GM12878 (cell line): Measurements from ENCODE around the gene PTPRH. TPM values are rescaled to one million over a fixed set of nuclear protein-coding genes. Genes with fewer than 3 reads are reported as not detected.

Experiments used
- ATAC-seq: fragments of 200-7000 bp; cut with Tn5 transposase; 3 replicates; pipeline ENCODE4 v1.9.1; 2020; ENCODE audit warnings: mild to moderate bottlenecking, moderate library complexity
- BruUV-seq: library from RNA; stranded (reverse); fragments of 400-500 nt; replicated peaks from 2 replicates; lab custom pipeline; 2021; lab: Mats Ljungman, UMichigan
- CTCF ChIA-PET: fragments of 300-600 bp; sonication (Branson Sonifier 250); formaldehyde crosslinking; extraction: SDS; loops from one replicate; lab custom pipeline; 2021; ENCODE audit warnings: inconsistent platforms; lab: Yijun Ruan, JAX
- POLR2A ChIA-PET: fragments of 350-600 bp; formaldehyde crosslinking; extraction: SDS; loops from one replicate; lab custom pipeline; 2021; ENCODE audit warnings: inconsistent platforms; lab: Charles Lee
- RAD21 ChIA-PET: fragments of 300-600 bp; sonication (Branson Sonifier 250); formaldehyde crosslinking; loops from one replicate; lab custom pipeline; 2023; ENCODE audit warnings: antibody characterized with exemption; ENCODE audit not compliant: unreplicated experiment; lab: Charles Lee
- SMC1A ChIA-PET: fragments of 300-600 bp; sonication (Branson Sonifier 250); formaldehyde crosslinking; loops from one replicate; lab custom pipeline; 2023; ENCODE audit not compliant: unreplicated experiment, uncharacterized antibody; lab: Charles Lee
- DNase-seq: peaks from one replicate; pipeline ENCODE4 v3.0.0-alpha.2; 2011; ENCODE audit warnings: low read depth, low spot score
- FAIRE-seq: peaks from 3 replicates; lab custom pipeline; 2011; peaks lifted over from hg19 to GRCh38; lab: Jason Lieb, UNC
- H2AFZ ChIP-seq: 2 replicates; pipeline ENCODE4 v1.6.0; 2011; ENCODE audit warnings: low read depth, low read length, control low read depth; ENCODE audit not compliant: control insufficient read depth
- H3K27ac ChIP-seq: 2 replicates; pipeline ENCODE4 v1.5.1; 2011; ENCODE audit warnings: control low read depth; ENCODE audit not compliant: control insufficient read depth, insufficient read depth
- H3K27me3 ChIP-seq, 2 experiments: replicated peaks in 1 of 2; 2 replicates each; pipeline versions ENCODE4 v1.6.0 to v1.6.1; 2011; ENCODE audit warnings: low read length in 1 of 2; ENCODE audit not compliant: control insufficient read depth in 2 of 2, insufficient read depth in 2 of 2
- H3K36me3 ChIP-seq, 2 experiments: 2 replicates each; pipeline ENCODE4 v1.5.1; 2011; ENCODE audit warnings: low read length in 1 of 2; ENCODE audit not compliant: control insufficient read depth in 2 of 2, insufficient read depth in 2 of 2
- H3K4me1 ChIP-seq: 2 replicates; pipeline ENCODE4 v1.6.1; 2011; ENCODE audit warnings: mild to moderate bottlenecking, low read length, moderate library complexity, mixed read lengths; ENCODE audit not compliant: control insufficient read depth, insufficient read depth
- H3K4me2 ChIP-seq: 2 replicates; pipeline ENCODE4 v1.6.0; 2011; ENCODE audit warnings: control low read depth; ENCODE audit not compliant: control insufficient read depth, insufficient read depth
- H3K4me3 ChIP-seq: fragments of 200-600 bp; sonication (generic); 2 replicates; pipeline ENCODE4 v1.5.1; 2016
- H3K79me2 ChIP-seq: 2 replicates; pipeline ENCODE4 v1.6.0; 2011; ENCODE audit warnings: low read length; ENCODE audit not compliant: control insufficient read depth, insufficient read depth
- H3K9ac ChIP-seq: 2 replicates; pipeline ENCODE4 v1.8.0; 2011; ENCODE audit warnings: low read length, control low read depth, mixed read lengths; ENCODE audit not compliant: control insufficient read depth, insufficient read depth
- H3K9me3 ChIP-seq: replicated peaks from 3 replicates; pipeline ENCODE4 v1.5.1; 2011; ENCODE audit warnings: mild to moderate bottlenecking, low read length; ENCODE audit not compliant: control insufficient read depth, insufficient read depth
- H4K20me1 ChIP-seq: 2 replicates; pipeline ENCODE4 v1.6.0; 2011; ENCODE audit not compliant: control insufficient read depth, insufficient read depth
- ATF7 ChIP-seq: fragments of 450-650 bp; IDR thresholded peaks from 2 replicates; pipeline ENCODE4 v1.6.1; 2016; ENCODE audit warnings: low read depth, mild to moderate bottlenecking
- CEBPB ChIP-seq, 2 experiments: fragments of 150-350 bp in 1 of 2; IDR thresholded peaks; 2 replicates each; pipeline ENCODE4 v1.6.1; 2012 to 2014; ENCODE audit warnings: low read depth in 2 of 2, low read length in 2 of 2, borderline replicate concordance in 1 of 2, inconsistent platforms in 1 of 2
- CREB1 ChIP-seq: IDR thresholded peaks from 2 replicates; pipeline ENCODE4 v1.6.1; 2012; ENCODE audit warnings: low read depth, mild to moderate bottlenecking, inconsistent platforms
- HCFC1 ChIP-seq: fragments of 150-350 bp; IDR thresholded peaks from 2 replicates; pipeline ENCODE4 v1.6.1; 2014; ENCODE audit warnings: low read length
- MYB ChIP-seq: fragments of 150-350 bp; IDR thresholded peaks from 2 replicates; pipeline ENCODE4 v1.6.1; 2014; ENCODE audit warnings: mild to moderate bottlenecking, low read depth, low read length, borderline replicate concordance
- NR2F1 ChIP-seq: fragments of 450-650 bp; conservative IDR thresholded peaks from 2 replicates; pipeline ENCODE4 v1.6.1; 2017; ENCODE audit warnings: mild to moderate bottlenecking
- NRF1 ChIP-seq: conservative IDR thresholded peaks from 2 replicates; pipeline ENCODE4 v1.6.1; 2011; ENCODE audit warnings: mild to moderate bottlenecking, low read depth, low read length, improper control_type of control experiment
- PAX5 ChIP-seq: IDR thresholded peaks from 2 replicates; pipeline ENCODE4 v1.6.1; 2011; ENCODE audit warnings: low read depth, low read length, borderline replicate concordance
- POLR2A ChIP-seq: IDR thresholded peaks from 2 replicates; pipeline ENCODE4 v1.6.1; 2011; ENCODE audit warnings: low read depth, mild to moderate bottlenecking, low read length
- SMARCA5 ChIP-seq: fragments of 450-650 bp; IDR thresholded peaks from 2 replicates; pipeline ENCODE4 v1.6.1; 2017; ENCODE audit warnings: mild to moderate bottlenecking
- WRNIP1 ChIP-seq: IDR thresholded peaks from 2 replicates; pipeline ENCODE4 v1.6.1; 2011; ENCODE audit warnings: low read depth, low read length, improper control_type of control experiment, borderline replicate concordance
- WGBS: methylation state at CpG from one replicate; pipeline ENCODE4 v1.1.6; 2016; ENCODE audit warnings: low lambda C conversion rate; ENCODE audit not compliant: insufficient replicate concordance, insufficient coverage; ENCODE audit errors: missing lambda C conversion rate; 5-methylcytosine and 5-hydroxymethylcytosine counted together
- in situ Hi-C: fragments of 300-500 bp; cut with MboI; formaldehyde crosslinking; loops from 9 replicates; pipeline ENCODE4 v1.14.3; 2018; ENCODE audit warnings: mixed read lengths
- intact Hi-C: fragments of 100-400 bp; cut with micrococcal nuclease; formaldehyde crosslinking; loops from one replicate; pipeline ENCODE4 v1.14.2; 2022; ENCODE audit not compliant: unreplicated experiment
- polyA plus RNA-seq, 11 experiments: library from polyadenylated mRNA; depleted of rRNA in 4 of 11; unstranded in 6 of 11; stranded (reverse) in 5 of 11; fragments of >200 nt; fragmentation: Nextera tagmentation in 4 of 11; fragmentation: Illumina TruSeq in 1 of 11; extraction: Ambion mirVana in 4 of 11; extraction: Trizol in 1 of 11; gene quantifications; 1 replicate in 1 of 11; 2 replicates in 10 of 11; pipeline versions ENCODE4 v1.2.1 to v1.2.3, GENCODE V29; 2011 to 2016; ENCODE audit warnings: inconsistent platforms in 2 of 11, missing spikeins in 2 of 11, low read depth in 1 of 11
- total RNA-seq, 4 experiments: library from RNA; depleted of rRNA in 3 of 4; stranded (reverse); fragments of >200 nt in 3 of 4; fragmentation: Illumina TruSeq in 1 of 4; extraction: Trizol in 1 of 4; gene quantifications; 2 replicates each; pipeline versions ENCODE4 v1.2.1 to v1.2.3, GENCODE V29; 2013 to 2021
- TF ChIP-seq, protein P1 (sequence below): IDR thresholded peaks from 2 replicates; pipeline ENCODE4 v1.6.1; 2012; ENCODE audit warnings: mild to moderate bottlenecking, low read depth, low read length
- TF ChIP-seq, protein P2 (sequence below): fragments of 450-650 bp; IDR thresholded peaks from 2 replicates; pipeline ENCODE4 v1.6.1; 2014; ENCODE audit warnings: mild to moderate bottlenecking
- TF ChIP-seq, protein P3 (sequence below): IDR thresholded peaks from 2 replicates; pipeline ENCODE4 v1.6.1; 2011; ENCODE audit warnings: low read depth, mild to moderate bottlenecking, low read length, moderate library complexity, borderline replicate concordance; ENCODE audit errors: extremely low read depth

The PTPRH gene
- total and polyA plus RNA-seq, 10 of the 15 experiments (the other 5 are each of a cell fraction or from before 2014, with no cell fraction given) = 0.08 TPM; not detected in 9

DNA sequence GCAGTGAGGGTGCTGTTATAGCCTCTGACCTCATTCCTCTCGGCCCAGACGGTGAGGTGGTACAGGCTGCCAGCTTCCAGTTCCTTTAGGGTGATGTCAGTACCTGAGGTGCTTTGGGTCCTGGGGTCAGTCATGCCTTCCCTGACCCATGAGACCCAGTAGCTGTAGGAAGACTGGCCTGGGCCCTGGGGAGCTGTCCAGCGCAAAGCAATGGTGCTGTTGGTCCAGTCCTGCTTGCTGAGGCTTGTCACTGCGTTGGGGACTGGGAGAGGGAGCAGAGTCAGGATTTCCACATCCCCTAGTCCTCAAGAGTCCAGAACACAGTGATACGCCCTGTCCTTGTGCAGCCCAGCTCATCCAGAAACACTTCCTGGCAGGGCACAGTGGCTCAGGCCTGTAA lies 10.7 kb downstream of the PTPRH start:
- Histone ChIP-seq H3K4me3 (no peak overlapping the region), H3K4me1 (no peaks in the 10 kb centered on the region), H3K9me3 (no peaks in the 10 kb centered on the region), H3K27ac (no peak overlapping the region), H3K36me3 (no peaks in the 10 kb centered on the region), H3K27me3 (no peaks in the 10 kb centered on the region; a peak in 1 of 4 replicates), H2AFZ (no peak overlapping the region), H3K9ac (no peak overlapping the region), H4K20me1 (no peaks in the 10 kb centered on the region), H3K79me2 (no peaks in the 10 kb centered on the region), H3K4me2 (no peak overlapping the region)
- ChIA-PET SMC1A (interaction anchor here (0.7 kb wide), 1 partner anchor 140 kb away, joined by 3 read pairs; no protein-coding TSS in a partner anchor), CTCF (interaction anchor here (0.6 kb wide), 1 partner anchor 644 kb away, joined by 3 read pairs; no protein-coding TSS in a partner anchor), POLR2A (no interaction called here), RAD21 (interaction anchor here (0.6 kb wide), 1 partner anchor 121 kb away, joined by 4 read pairs; no protein-coding TSS in a partner anchor)
- no TSS peak for BruUV-seq
- ATAC-seq (no peak), FAIRE-seq (no peak), DNase-seq (no peak)
- WGBS = 14% methylated on average over 5 of the region's 5 CpGs
- in situ Hi-C loops (no loop called here), intact Hi-C loops (no loop called here)
- no peak for TF ChIP-seq CREB1
- TF ChIP-seq, protein P1, sequence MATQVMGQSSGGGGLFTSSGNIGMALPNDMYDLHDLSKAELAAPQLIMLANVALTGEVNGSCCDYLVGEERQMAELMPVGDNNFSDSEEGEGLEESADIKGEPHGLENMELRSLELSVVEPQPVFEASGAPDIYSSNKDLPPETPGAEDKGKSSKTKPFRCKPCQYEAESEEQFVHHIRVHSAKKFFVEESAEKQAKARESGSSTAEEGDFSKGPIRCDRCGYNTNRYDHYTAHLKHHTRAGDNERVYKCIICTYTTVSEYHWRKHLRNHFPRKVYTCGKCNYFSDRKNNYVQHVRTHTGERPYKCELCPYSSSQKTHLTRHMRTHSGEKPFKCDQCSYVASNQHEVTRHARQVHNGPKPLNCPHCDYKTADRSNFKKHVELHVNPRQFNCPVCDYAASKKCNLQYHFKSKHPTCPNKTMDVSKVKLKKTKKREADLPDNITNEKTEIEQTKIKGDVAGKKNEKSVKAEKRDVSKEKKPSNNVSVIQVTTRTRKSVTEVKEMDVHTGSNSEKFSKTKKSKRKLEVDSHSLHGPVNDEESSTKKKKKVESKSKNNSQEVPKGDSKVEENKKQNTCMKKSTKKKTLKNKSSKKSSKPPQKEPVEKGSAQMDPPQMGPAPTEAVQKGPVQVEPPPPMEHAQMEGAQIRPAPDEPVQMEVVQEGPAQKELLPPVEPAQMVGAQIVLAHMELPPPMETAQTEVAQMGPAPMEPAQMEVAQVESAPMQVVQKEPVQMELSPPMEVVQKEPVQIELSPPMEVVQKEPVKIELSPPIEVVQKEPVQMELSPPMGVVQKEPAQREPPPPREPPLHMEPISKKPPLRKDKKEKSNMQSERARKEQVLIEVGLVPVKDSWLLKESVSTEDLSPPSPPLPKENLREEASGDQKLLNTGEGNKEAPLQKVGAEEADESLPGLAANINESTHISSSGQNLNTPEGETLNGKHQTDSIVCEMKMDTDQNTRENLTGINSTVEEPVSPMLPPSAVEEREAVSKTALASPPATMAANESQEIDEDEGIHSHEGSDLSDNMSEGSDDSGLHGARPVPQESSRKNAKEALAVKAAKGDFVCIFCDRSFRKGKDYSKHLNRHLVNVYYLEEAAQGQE = peak; percentile 64; the same call in 1 of the 2 replicates

DNA sequence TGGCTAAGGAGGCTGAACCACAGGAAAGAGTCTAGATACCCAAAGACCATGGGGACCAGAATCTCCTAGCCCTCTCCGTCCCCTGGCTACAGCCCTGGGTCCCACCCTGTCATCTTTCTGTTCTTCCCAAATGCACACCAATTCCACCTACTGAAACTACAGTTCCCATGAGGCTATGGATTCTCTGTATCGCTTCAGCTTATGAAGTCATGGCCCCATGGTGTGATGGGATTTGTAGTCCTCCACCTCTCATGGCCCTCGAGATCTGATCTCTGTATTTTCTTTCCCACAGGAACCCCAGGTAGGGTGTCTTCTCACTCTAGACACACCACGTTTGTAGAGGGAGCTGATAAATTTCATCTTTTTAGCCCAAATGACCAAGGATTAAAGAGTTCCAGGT lies 11.8 kb downstream of the PTPRH start:
- Histone ChIP-seq H4K20me1 (no peaks in the 10 kb centered on the region), H3K9me3 (no peaks in the 10 kb centered on the region), H3K27me3 (no peaks in the 10 kb centered on the region; a peak in 1 of 4 replicates), H3K27ac (no peak overlapping the region), H3K79me2 (no peaks in the 10 kb centered on the region), H3K9ac (no peak overlapping the region), H3K4me3 (no peak overlapping the region), H3K4me1 (no peaks in the 10 kb centered on the region), H2AFZ (no peak overlapping the region), H3K4me2 (no peak overlapping the region), H3K36me3 (no peaks in the 10 kb centered on the region)
- ChIA-PET RAD21 (no interaction called here), SMC1A (no interaction called here), POLR2A (no interaction called here), CTCF (no interaction called here)
- 23% methylated on average over 4 of the region's 4 CpGs for WGBS
- FAIRE-seq (no peak), DNase-seq (no peak), ATAC-seq (peak; percentile 59)
- intact Hi-C loops (no loop called here), in situ Hi-C loops (no loop called here)
- BruUV-seq = no TSS peak
- TF ChIP-seq, protein P2, sequence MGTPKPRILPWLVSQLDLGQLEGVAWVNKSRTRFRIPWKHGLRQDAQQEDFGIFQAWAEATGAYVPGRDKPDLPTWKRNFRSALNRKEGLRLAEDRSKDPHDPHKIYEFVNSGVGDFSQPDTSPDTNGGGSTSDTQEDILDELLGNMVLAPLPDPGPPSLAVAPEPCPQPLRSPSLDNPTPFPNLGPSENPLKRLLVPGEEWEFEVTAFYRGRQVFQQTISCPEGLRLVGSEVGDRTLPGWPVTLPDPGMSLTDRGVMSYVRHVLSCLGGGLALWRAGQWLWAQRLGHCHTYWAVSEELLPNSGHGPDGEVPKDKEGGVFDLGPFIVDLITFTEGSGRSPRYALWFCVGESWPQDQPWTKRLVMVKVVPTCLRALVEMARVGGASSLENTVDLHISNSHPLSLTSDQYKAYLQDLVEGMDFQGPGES = no peak
- TF ChIP-seq ATF7 (no peak), SMARCA5 (no peak), HCFC1 (peak; percentile 86), POLR2A (no peak), MYB (no peak), NR2F1 (no peak), CEBPB (IDR thresholded peaks at IDR 0.05; ENCODE audit: borderline replicate concordance in 1 of 2, low read depth in 2 of 2, low read length in 2 of 2) (no peak), PAX5 (no peak), NRF1 (no peak), WRNIP1 (no peak)
- TF ChIP-seq, protein P3, sequence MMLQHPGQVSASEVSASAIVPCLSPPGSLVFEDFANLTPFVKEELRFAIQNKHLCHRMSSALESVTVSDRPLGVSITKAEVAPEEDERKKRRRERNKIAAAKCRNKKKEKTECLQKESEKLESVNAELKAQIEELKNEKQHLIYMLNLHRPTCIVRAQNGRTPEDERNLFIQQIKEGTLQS = peak; percentile 21; the same call in 1 of the 2 replicates
